Measurements from ENCODE around the gene BORCS8.

DNA sequence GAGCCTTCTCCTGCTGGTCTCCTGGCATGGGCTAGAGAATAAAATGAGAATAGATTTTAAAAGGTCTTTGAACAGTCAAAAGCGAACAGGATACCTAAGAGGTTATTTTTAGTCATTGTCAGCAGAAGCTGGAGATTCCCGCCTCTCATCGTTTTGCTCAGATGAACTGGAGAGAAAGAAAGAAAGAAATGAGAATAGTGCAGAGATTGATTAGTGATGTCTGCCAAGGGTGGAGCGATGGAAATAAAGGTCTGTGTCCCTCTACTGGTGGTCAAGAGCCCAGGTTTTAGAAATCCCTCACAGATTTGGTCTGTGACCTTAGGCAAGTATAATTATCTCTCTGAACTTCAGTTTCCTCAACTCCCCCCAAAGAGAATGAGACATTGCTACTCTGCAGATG, 25.1 kb upstream of the BORCS8 start:
- TF ChIP-seq CTCF (IDR thresholded peaks at IDR 0.05; ENCODE audit: insufficient read depth, low read depth, low read length): peak; percentile 2
- TF ChIP-seq EZH2 (IDR thresholded peaks at IDR 0.05; ENCODE audit: insufficient read depth, low read length): no peak

Measured in astrocyte (in vitro differentiated cells and primary cell).